HL-60 (cell line): ENCODE measurements around the gene CALML6.

Source experiments
- CTCF ChIP-seq: IDR thresholded peaks from one replicate; pipeline ENCODE4 v1.5.1; 2011; ENCODE audit warnings: low read length, control low read depth, inconsistent platforms; ENCODE audit not compliant: insufficient read depth
- REST ChIP-seq: IDR thresholded peaks from 2 replicates; pipeline ENCODE4 v1.6.1; 2012; ENCODE audit warnings: low read depth; ENCODE audit not compliant: insufficient replicate concordance
- SPI1 ChIP-seq: IDR thresholded peaks from 2 replicates; pipeline ENCODE4 v1.6.1; 2012; ENCODE audit warnings: low read depth, mild to moderate bottlenecking, borderline replicate concordance

- no peak for TF ChIP-seq REST
- no peak for TF ChIP-seq CTCF
- no peak for TF ChIP-seq SPI1
Measured at GRCh38 chr1:1917995-1918900, 3.2 kb downstream of the CALML6 start.
